H1 (cell line): Measurements from ENCODE around the gene CXADR. TPM values are rescaled to one million over a fixed set of nuclear protein-coding genes. Genes with fewer than 3 reads are reported as not detected.

Experiments used
- CTCF ChIA-PET: fragments of 300-600 bp; sonication (Branson Sonifier 250); formaldehyde crosslinking; loops from one replicate; lab custom pipeline; 2021; ENCODE audit not compliant: partially characterized antibody; lab: Charles Lee
- POLR2A ChIA-PET: fragments of 300-600 bp; sonication (Branson Sonifier 250); formaldehyde crosslinking; loops from one replicate; lab custom pipeline; 2021; ENCODE audit warnings: inconsistent platforms; ENCODE audit not compliant: partially characterized antibody; lab: Charles Lee
- DNase-seq, 2 experiments: peaks; one replicate each; pipeline versions ENCODE4 v3.0.0 to v3.0.0-alpha.2; 2010 to 2022; ENCODE audit warnings: low spot score in 2 of 2, low read depth in 1 of 2, mixed read lengths in 1 of 2
- FAIRE-seq: peaks from 2 replicates; lab custom pipeline; 2011; peaks lifted over from hg19 to GRCh38; lab: Jason Lieb, UNC
- H2AFZ ChIP-seq: 2 replicates; pipeline ENCODE4 v1.8.1; 2012; ENCODE audit warnings: low read length, inconsistent platforms
- H2AK5ac ChIP-seq: 2 replicates; pipeline ENCODE4 v1.6.1; 2013; ENCODE audit warnings: low read depth, low read length
- H2BK120ac ChIP-seq: replicated peaks from 2 replicates; pipeline ENCODE3; 2013; ENCODE audit warnings: low read depth, low read length, inconsistent platforms
- H2BK12ac ChIP-seq: 2 replicates; pipeline ENCODE4 v1.6.1; 2013; ENCODE audit warnings: low read depth, low read length
- H2BK15ac ChIP-seq: 2 replicates; pipeline ENCODE4 v1.6.1; 2013; ENCODE audit warnings: low read length
- H2BK20ac ChIP-seq: 2 replicates; pipeline ENCODE4 v1.6.1; 2013; ENCODE audit warnings: low read length
- H2BK5ac ChIP-seq: 2 replicates; pipeline ENCODE4 v1.6.1; 2013; ENCODE audit warnings: low read depth, low read length
- H3K14ac ChIP-seq: 2 replicates; pipeline ENCODE4 v1.6.1; 2013; ENCODE audit warnings: inconsistent platforms; ENCODE audit not compliant: insufficient read length
- H3K18ac ChIP-seq: 2 replicates; pipeline ENCODE4 v1.6.1; 2013; ENCODE audit warnings: low read length; ENCODE audit errors: extremely low read depth
- H3K23ac ChIP-seq: 2 replicates; pipeline ENCODE4 v1.6.1; 2013; ENCODE audit warnings: inconsistent platforms; ENCODE audit not compliant: insufficient read length
- H3K23me2 ChIP-seq: 2 replicates; pipeline ENCODE4 v1.6.1; 2013; ENCODE audit warnings: low read depth, low read length
- H3K27ac ChIP-seq: 2 replicates; pipeline ENCODE4 v1.6.1; 2011; ENCODE audit warnings: low read depth, low read length, inconsistent platforms
- H3K27me3 ChIP-seq, 4 experiments: replicated peaks in 1 of 4; 1 replicate in 1 of 4; 2 replicates in 3 of 4; pipeline versions ENCODE4 v1.6.1 to v1.8.1; 2011 to 2013; ENCODE audit warnings: low read length in 3 of 4, mild to moderate bottlenecking in 3 of 4, inconsistent platforms in 2 of 4, mixed read lengths in 2 of 4, moderate library complexity in 1 of 4; ENCODE audit not compliant: control insufficient read depth in 3 of 4, insufficient read depth in 3 of 4; ENCODE audit errors: extremely low read depth in 1 of 4
- H3K36me3 ChIP-seq, 4 experiments: 2 replicates each; pipeline versions ENCODE4 v1.6.1 to v1.8.1; 2011 to 2013; ENCODE audit warnings: mild to moderate bottlenecking in 4 of 4, low read length in 3 of 4, moderate library complexity in 2 of 4, control low read depth in 1 of 4, inconsistent platforms in 1 of 4; ENCODE audit not compliant: insufficient read depth in 4 of 4, control insufficient read depth in 2 of 4
- H3K4ac ChIP-seq: replicated peaks from 2 replicates; pipeline ENCODE3; 2013; ENCODE audit warnings: low read length, low read depth, mixed read lengths, inconsistent platforms; ENCODE audit not compliant: insufficient read length
- H3K4me1 ChIP-seq, 4 experiments: replicated peaks in 1 of 4; 1 replicate in 1 of 4; 2 replicates in 3 of 4; pipeline versions ENCODE4 v1.6.1 to v1.8.1; 2011 to 2013; ENCODE audit warnings: low read length in 3 of 4, inconsistent platforms in 2 of 4, mixed read lengths in 1 of 4; ENCODE audit not compliant: insufficient read depth in 4 of 4, control insufficient read depth in 3 of 4
- H3K4me2 ChIP-seq, 2 experiments: 2 replicates each; pipeline versions ENCODE4 v1.6.1 to v1.8.1; 2011 to 2013; ENCODE audit warnings: low read depth in 2 of 2, low read length in 2 of 2, control low read depth in 1 of 2, inconsistent platforms in 1 of 2, mild to moderate bottlenecking in 1 of 2; ENCODE audit not compliant: insufficient read depth in 1 of 2
- H3K4me3 ChIP-seq, 4 experiments: fragments of 200-600, 300-600 bp in 1 of 4; sonication (generic), shearing (Covaris generic), sonication (Bioruptor Twin) in 1 of 4; 2 replicates each; pipeline versions ENCODE4 v1.5.1 to v1.8.1; 2011 to 2016; ENCODE audit warnings: low read length in 4 of 4, low read depth in 3 of 4, control low read depth in 2 of 4, inconsistent platforms in 2 of 4, mild to moderate bottlenecking in 2 of 4, mixed read lengths in 1 of 4, moderate library complexity in 1 of 4; ENCODE audit not compliant: insufficient read depth in 2 of 4; ENCODE audit errors: extremely low read depth in 1 of 4
- H3K56ac ChIP-seq: replicated peaks from 2 replicates; pipeline ENCODE3; 2013; ENCODE audit warnings: low read depth, mild to moderate bottlenecking, mixed read lengths, low read length, inconsistent platforms; ENCODE audit not compliant: insufficient read length
- H3K79me1 ChIP-seq: 2 replicates; pipeline ENCODE4 v1.6.1; 2013; ENCODE audit warnings: low read depth, low read length, control low read depth
- H3K79me2 ChIP-seq, 2 experiments: 2 replicates each; pipeline versions ENCODE4 v1.6.1 to v1.8.1; 2012 to 2013; ENCODE audit warnings: low read length in 2 of 2, mild to moderate bottlenecking in 2 of 2, inconsistent platforms in 1 of 2; ENCODE audit not compliant: insufficient read depth in 2 of 2, control insufficient read depth in 1 of 2
- H3K9ac ChIP-seq, 4 experiments: replicated peaks in 1 of 4; 1 replicate in 1 of 4; 2 replicates in 3 of 4; pipeline versions ENCODE4 v1.6.1 to v1.8.1; 2011 to 2013; ENCODE audit warnings: low read depth in 3 of 4, low read length in 3 of 4, control low read depth in 2 of 4, mild to moderate bottlenecking in 2 of 4, moderate library complexity in 2 of 4, inconsistent platforms in 1 of 4; ENCODE audit errors: extremely low read depth in 1 of 4
- H3K9me3 ChIP-seq, 2 experiments: 2 replicates each; pipeline versions ENCODE4 v1.6.1 to v1.8.1; 2012 to 2013; ENCODE audit warnings: mild to moderate bottlenecking in 2 of 2, moderate library complexity in 2 of 2, control low read depth in 1 of 2, inconsistent platforms in 1 of 2, low read depth in 1 of 2, low read length in 1 of 2, mixed read lengths in 1 of 2; ENCODE audit not compliant: insufficient read depth in 2 of 2
- H4K20me1 ChIP-seq, 2 experiments: replicated peaks in 1 of 2; 2 replicates each; pipeline versions ENCODE3 to v1.8.1; 2011 to 2013; ENCODE audit warnings: inconsistent platforms in 2 of 2, low read length in 2 of 2, mild to moderate bottlenecking in 1 of 2; ENCODE audit not compliant: insufficient read depth in 2 of 2, control insufficient read depth in 1 of 2
- H4K5ac ChIP-seq: 2 replicates; pipeline ENCODE4 v1.6.1; 2013; ENCODE audit warnings: low read length, low read depth, mixed read lengths, inconsistent platforms; ENCODE audit not compliant: insufficient read length
- H4K8ac ChIP-seq: 2 replicates; pipeline ENCODE4 v1.8.0; 2013; ENCODE audit warnings: mild to moderate bottlenecking, moderate library complexity, low read length, inconsistent platforms; ENCODE audit not compliant: insufficient read depth; ENCODE audit errors: extremely low read depth
- H4K91ac ChIP-seq: replicated peaks from 2 replicates; pipeline ENCODE3; 2013; ENCODE audit warnings: low read length, mixed read lengths, inconsistent platforms; ENCODE audit not compliant: insufficient read length
- CHD2 ChIP-seq: IDR thresholded peaks from 2 replicates; pipeline ENCODE4 v1.6.1; 2012; ENCODE audit warnings: low read length, improper control_type of control experiment
- EZH2 ChIP-seq: fragments of 200-600 bp; sonication (generic); IDR thresholded peaks from 2 replicates; pipeline ENCODE4 v1.7.1; 2012; ENCODE audit warnings: low read depth, mild to moderate bottlenecking, moderate library complexity, low read length, inconsistent platforms; ENCODE audit not compliant: severe bottlenecking
- GTF2F1 ChIP-seq: IDR thresholded peaks from 2 replicates; pipeline ENCODE4 v1.6.1; 2012; ENCODE audit warnings: low read depth, low read length, improper control_type of control experiment, borderline replicate concordance
- JUN ChIP-seq: IDR thresholded peaks from 2 replicates; pipeline ENCODE4 v1.6.1; 2011; ENCODE audit warnings: low read depth, mild to moderate bottlenecking, improper control_type of control experiment, low read length
- NANOG ChIP-seq: IDR thresholded peaks from 2 replicates; pipeline ENCODE4 v1.6.1; 2011; ENCODE audit warnings: low read length, low read depth, mild to moderate bottlenecking, inconsistent platforms; ENCODE audit not compliant: insufficient read depth, poor library complexity, severe bottlenecking
- POU5F1 ChIP-seq: IDR thresholded peaks from 2 replicates; pipeline ENCODE4 v1.6.1; 2011; ENCODE audit warnings: low read depth, mild to moderate bottlenecking, low read length, moderate library complexity
- SP2 ChIP-seq: IDR thresholded peaks from 2 replicates; pipeline ENCODE4 v1.6.1; 2012; ENCODE audit warnings: mild to moderate bottlenecking, low read length, inconsistent platforms
- ZNF274 ChIP-seq: IDR thresholded peaks from 2 replicates; pipeline ENCODE4 v1.7.0; 2012; ENCODE audit warnings: low read length, borderline replicate concordance; ENCODE audit errors: extremely low read depth
- WGBS, 2 experiments: shearing (Covaris generic) in 1 of 2; methylation state at CpG; one replicate each; pipeline versions ENCODE4 v1.1.6 to v1.1.7; 2013 to 2015; ENCODE audit warnings: low lambda C conversion rate in 2 of 2, mixed read lengths in 2 of 2, inconsistent platforms in 1 of 2, low coverage in 1 of 2, missing lambda C conversion rate in 1 of 2; ENCODE audit not compliant: insufficient replicate concordance in 2 of 2, insufficient coverage in 1 of 2, insufficient read length in 1 of 2; ENCODE audit errors: extremely low coverage in 1 of 2, missing lambda C conversion rate in 1 of 2; 5-methylcytosine and 5-hydroxymethylcytosine counted together
- polyA plus RNA-seq, 7 experiments: library from polyadenylated mRNA; depleted of rRNA in 3 of 7; stranded (reverse) in 5 of 7; unstranded in 2 of 7; fragments of >200 nt in 5 of 7; fragments of 200-250 nt in 2 of 7; gene quantifications; 1 replicate in 5 of 7; 2 replicates in 1 of 7; 4 replicates in 1 of 7; pipeline versions ENCODE4 v1.2.1 to v1.2.3, GENCODE V29; 2011 to 2013; ENCODE audit warnings: missing spikeins in 2 of 7, mixed read lengths in 2 of 7
- total RNA-seq: library from RNA; stranded (reverse); fragmentation: NEBNext Ultra II Directional; extraction: Animal tissue kit (Norgen Biotek cat#: 25700); gene quantifications from 2 replicates; pipeline ENCODE4 v1.2.1, GENCODE V29; 2021
- TF ChIP-seq, protein P1 (sequence below), 3 experiments: IDR thresholded peaks; 1 replicate in 2 of 3; 2 replicates in 1 of 3; pipeline versions ENCODE4 v1.5.1 to v1.6.1; 2011; ENCODE audit warnings: low read length in 3 of 3, mild to moderate bottlenecking in 3 of 3, inconsistent platforms in 2 of 3, low read depth in 1 of 3, moderate library complexity in 1 of 3; ENCODE audit not compliant: insufficient read depth in 1 of 3; ENCODE audit errors: control extremely low read depth in 1 of 3
- TF ChIP-seq, protein P2 (sequence below): IDR thresholded peaks from 2 replicates; pipeline ENCODE4 v1.6.1; 2012; ENCODE audit warnings: low read length, inconsistent platforms

CXADR gene
- total and polyA plus RNA-seq, 2 of the 8 experiments (the other 6 are each of a cell fraction or from before 2014, with no cell fraction given): 45.6 to 145 TPM

DNA sequence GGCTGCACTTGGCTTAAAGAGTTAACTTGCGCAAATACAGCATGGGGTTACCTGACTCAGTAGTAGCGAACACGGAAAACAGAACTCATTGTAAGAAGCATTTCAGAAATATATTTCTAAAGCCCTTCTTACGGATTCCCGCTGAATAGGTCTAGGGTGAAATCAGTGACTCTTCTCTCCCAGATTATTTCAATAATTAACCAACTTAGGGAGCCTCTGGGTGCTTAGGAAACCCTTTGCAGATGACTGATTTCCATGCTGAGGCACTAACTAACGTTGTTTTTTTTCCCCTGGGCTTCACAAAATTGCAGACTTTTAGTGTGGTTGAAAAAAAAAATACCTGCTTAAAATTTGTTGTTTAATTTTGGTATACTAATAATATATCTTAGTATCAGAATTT lies 59.6 kb downstream of the CXADR start:
- Histone ChIP-seq H3K23me2 (no peaks in the 10 kb centered on the region), H3K18ac (no peak overlapping the region), H4K91ac (no peak overlapping the region), H3K79me1 (no peaks in the 10 kb centered on the region), H3K14ac (no peak overlapping the region), H3K36me3 (peaks cover 0 to 4% (median 0%) of the 10 kb centered on the region in 4 experiments; a peak in 1 of 8 replicates), H2BK120ac (no peak overlapping the region), H3K56ac (no peak overlapping the region), H3K79me2 (peaks cover 0 to 30% of the 10 kb centered on the region in 2 experiments; a peak in 3 of 4 replicates), H3K9ac (no peak overlapping the region), H2BK20ac (no peak overlapping the region), H4K8ac (no peak overlapping the region), H3K4ac (no peak overlapping the region), H2BK5ac (no peak overlapping the region), H3K27me3 (no peaks in the 10 kb centered on the region), H2AFZ (no peak overlapping the region), H2BK12ac (no peak overlapping the region), H3K4me2 (no peak overlapping the region), H3K4me3 (no peak overlapping the region), H2BK15ac (no peak overlapping the region), H3K23ac (no peak overlapping the region), H4K20me1 (peaks cover 2 to 4% of the 10 kb centered on the region in 2 experiments), H4K5ac (no peak overlapping the region), H3K27ac (no peak overlapping the region), H3K9me3 (no peaks in the 10 kb centered on the region), H3K4me1 (no peaks in the 10 kb centered on the region), H2AK5ac (no peak overlapping the region)
- ChIA-PET CTCF (interaction anchor here (0.6 to 1.3 kb wide), 2 partner anchors 13 to 186 kb away, joined by 4 to 5 read pairs; no protein-coding TSS in a partner anchor), POLR2A (no interaction called here)
- no peak for DNase-seq
- WGBS, 2 experiments: 84% methylated on average over 6 of the region's 6 CpGs; no CpG with 5 or more reads in 1 of the 2 experiments
- FAIRE-seq: no peak
- TF ChIP-seq POU5F1 (no peak), EZH2 (no peak), GTF2F1 (no peak), JUN (no peak), NANOG (no peak), SP2 (no peak), CHD2 (no peak), ZNF274 (no peak)
- TF ChIP-seq, protein P1, sequence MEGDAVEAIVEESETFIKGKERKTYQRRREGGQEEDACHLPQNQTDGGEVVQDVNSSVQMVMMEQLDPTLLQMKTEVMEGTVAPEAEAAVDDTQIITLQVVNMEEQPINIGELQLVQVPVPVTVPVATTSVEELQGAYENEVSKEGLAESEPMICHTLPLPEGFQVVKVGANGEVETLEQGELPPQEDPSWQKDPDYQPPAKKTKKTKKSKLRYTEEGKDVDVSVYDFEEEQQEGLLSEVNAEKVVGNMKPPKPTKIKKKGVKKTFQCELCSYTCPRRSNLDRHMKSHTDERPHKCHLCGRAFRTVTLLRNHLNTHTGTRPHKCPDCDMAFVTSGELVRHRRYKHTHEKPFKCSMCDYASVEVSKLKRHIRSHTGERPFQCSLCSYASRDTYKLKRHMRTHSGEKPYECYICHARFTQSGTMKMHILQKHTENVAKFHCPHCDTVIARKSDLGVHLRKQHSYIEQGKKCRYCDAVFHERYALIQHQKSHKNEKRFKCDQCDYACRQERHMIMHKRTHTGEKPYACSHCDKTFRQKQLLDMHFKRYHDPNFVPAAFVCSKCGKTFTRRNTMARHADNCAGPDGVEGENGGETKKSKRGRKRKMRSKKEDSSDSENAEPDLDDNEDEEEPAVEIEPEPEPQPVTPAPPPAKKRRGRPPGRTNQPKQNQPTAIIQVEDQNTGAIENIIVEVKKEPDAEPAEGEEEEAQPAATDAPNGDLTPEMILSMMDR (IDR thresholded peaks at IDR 0.05; ENCODE audit: control extremely low read depth in 1 of 3, insufficient read depth in 1 of 3, low read depth in 1 of 3, low read length in 3 of 3): no peak
- TF ChIP-seq, protein P2, sequence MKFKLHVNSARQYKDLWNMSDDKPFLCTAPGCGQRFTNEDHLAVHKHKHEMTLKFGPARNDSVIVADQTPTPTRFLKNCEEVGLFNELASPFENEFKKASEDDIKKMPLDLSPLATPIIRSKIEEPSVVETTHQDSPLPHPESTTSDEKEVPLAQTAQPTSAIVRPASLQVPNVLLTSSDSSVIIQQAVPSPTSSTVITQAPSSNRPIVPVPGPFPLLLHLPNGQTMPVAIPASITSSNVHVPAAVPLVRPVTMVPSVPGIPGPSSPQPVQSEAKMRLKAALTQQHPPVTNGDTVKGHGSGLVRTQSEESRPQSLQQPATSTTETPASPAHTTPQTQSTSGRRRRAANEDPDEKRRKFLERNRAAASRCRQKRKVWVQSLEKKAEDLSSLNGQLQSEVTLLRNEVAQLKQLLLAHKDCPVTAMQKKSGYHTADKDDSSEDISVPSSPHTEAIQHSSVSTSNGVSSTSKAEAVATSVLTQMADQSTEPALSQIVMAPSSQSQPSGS: no peak
